A673 (cell line): ENCODE measurements around the gene CX3CL1. TPM values are rescaled to one million over a fixed set of nuclear protein-coding genes. Genes with fewer than 3 reads are reported as not detected.

Experiments used
- BruUV-seq: library from RNA; stranded (reverse); fragments of 400-500 nt; replicated peaks from 2 replicates; lab custom pipeline; 2021; lab: Mats Ljungman, UMichigan
- CTCF ChIA-PET: fragments of 300-600 bp; sonication (Branson Sonifier 250); formaldehyde crosslinking; loops from one replicate; lab custom pipeline; 2022; ENCODE audit warnings: antibody characterized with exemption; lab: Charles Lee
- POLR2A ChIA-PET: fragments of 300-600 bp; sonication (Branson Sonifier 250); formaldehyde crosslinking; loops from one replicate; lab custom pipeline; 2022; ENCODE audit warnings: antibody characterized with exemption; ENCODE audit not compliant: low non-redundant PET; lab: Charles Lee
- DNase-seq: peaks from one replicate; pipeline ENCODE4 v3.0.0-alpha.2; 2015; ENCODE audit warnings: low spot score
- H3K27ac ChIP-seq: fragments of 200-600 bp; sonication (generic); 2 replicates; pipeline ENCODE4 v1.5.1; 2016; ENCODE audit warnings: mixed run types, low read depth, mild to moderate bottlenecking, mixed read lengths, antibody characterized with exemption, low read length; ENCODE audit not compliant: poor library complexity, severe bottlenecking
- H3K27me3 ChIP-seq: fragments of 200-600 bp; sonication (generic); replicated peaks from 2 replicates; pipeline ENCODE4 v1.6.1; 2017; ENCODE audit warnings: mixed run types, low read depth, mild to moderate bottlenecking, mixed read lengths, antibody characterized with exemption, low read length; ENCODE audit not compliant: insufficient read depth, poor library complexity
- H3K36me3 ChIP-seq: fragments of 200-600 bp; sonication (generic); 2 replicates; pipeline ENCODE4 v1.6.1; 2016; ENCODE audit warnings: mixed run types, mild to moderate bottlenecking, mixed read lengths, antibody characterized with exemption, low read length; ENCODE audit not compliant: insufficient read depth, poor library complexity, severe bottlenecking
- H3K4me1 ChIP-seq: fragments of 200-600 bp; sonication (generic); 2 replicates; pipeline ENCODE4 v1.6.1; 2017; ENCODE audit warnings: mixed run types, mild to moderate bottlenecking, mixed read lengths, antibody characterized with exemption, low read length; ENCODE audit not compliant: insufficient read depth, poor library complexity, severe bottlenecking
- H3K4me3 ChIP-seq: fragments of 200-600 bp; sonication (generic); 2 replicates; pipeline ENCODE4 v1.5.1; 2016; ENCODE audit warnings: low read depth, mixed run types, mild to moderate bottlenecking, mixed read lengths, low read length; ENCODE audit not compliant: poor library complexity, severe bottlenecking
- H3K9me3 ChIP-seq: fragments of 200-600 bp; sonication (generic); 2 replicates; pipeline ENCODE4 v1.6.1; 2016; ENCODE audit warnings: mixed run types, low read depth, mild to moderate bottlenecking, mixed read lengths, antibody characterized with exemption, low read length; ENCODE audit not compliant: poor library complexity, severe bottlenecking
- CTCF ChIP-seq: fragments of 300-800, 200-600 bp; sonication (generic); conservative IDR thresholded peaks from 2 replicates; pipeline ENCODE4 v1.5.1; 2017; ENCODE audit warnings: low read depth, mild to moderate bottlenecking, antibody characterized with exemption, low read length, moderate library complexity, mixed read lengths
- EZH2 ChIP-seq: fragments of 200-600 bp; sonication (generic); IDR thresholded peaks from 2 replicates; pipeline ENCODE4 v1.6.1; 2017; ENCODE audit warnings: borderline replicate concordance, low read depth, mild to moderate bottlenecking, mixed read lengths, antibody characterized with exemption, low read length; ENCODE audit not compliant: poor library complexity, severe bottlenecking
- intact Hi-C: fragments of 100-400 bp; cut with micrococcal nuclease; formaldehyde crosslinking; loops from one replicate; pipeline ENCODE4 v1.10.0; 2022; ENCODE audit not compliant: unreplicated experiment
- total RNA-seq: library from RNA; stranded (reverse); gene quantifications from 2 replicates; pipeline ENCODE4 v1.2.3, GENCODE V29; 2021

Gene CX3CL1
- total RNA-seq, 1 experiment from 2014 or later: not detected

GRCh38 chr16:57356547-57356946, 15.7 kb upstream of the CX3CL1 start:
- H3K4me1 ChIP-seq: no peaks in the 10 kb centered on the region
- intact Hi-C loops: no loop called here
- no peak overlapping the region for H3K4me3 ChIP-seq
- POLR2A ChIA-PET: no interaction called here
- DNase-seq: no peak
- H3K27ac ChIP-seq: no peak overlapping the region
- TF ChIP-seq CTCF (no peak), EZH2 (no peak)
- CTCF ChIA-PET: no interaction called here
- no peaks in the 10 kb centered on the region for H3K9me3 ChIP-seq
- no TSS peak for BruUV-seq
- no peaks in the 10 kb centered on the region for H3K36me3 ChIP-seq
- H3K27me3 ChIP-seq: no peaks in the 10 kb centered on the region

GRCh38 chr16:57357330-57358085, 14.8 kb upstream of the CX3CL1 start:
- POLR2A ChIA-PET: no interaction called here
- no peak for DNase-seq

GRCh38 chr16:57358086-57358420, 14.2 kb upstream of the CX3CL1 start:
- Histone ChIP-seq H3K36me3 (no peaks in the 10 kb centered on the region), H3K27me3 (no peaks in the 10 kb centered on the region), H3K27ac (no peak overlapping the region), H3K9me3 (no peaks in the 10 kb centered on the region), H3K4me3 (no peak overlapping the region), H3K4me1 (no peaks in the 10 kb centered on the region)
- no TSS peak for BruUV-seq
- POLR2A ChIA-PET: no interaction called here
- TF ChIP-seq CTCF: no peak
- TF ChIP-seq EZH2: no peak
- no peak for DNase-seq
- intact Hi-C loops: no loop called here
- CTCF ChIA-PET: no interaction called here

More at GRCh38 chr16:57357330-57358085, 14.8 kb upstream of the CX3CL1 start:
- intact Hi-C loops: no loop called here
- no peaks in the 10 kb centered on the region for H3K27me3 ChIP-seq
- H3K4me3 ChIP-seq: no peak overlapping the region
- TF ChIP-seq CTCF (no peak), EZH2 (no peak)
- BruUV-seq: no TSS peak
- H3K27ac ChIP-seq: no peak overlapping the region
- CTCF ChIA-PET: no interaction called here
- H3K4me1 ChIP-seq: no peaks in the 10 kb centered on the region
- no peaks in the 10 kb centered on the region for H3K9me3 ChIP-seq
- no peaks in the 10 kb centered on the region for H3K36me3 ChIP-seq
